H1 (cell line): Measurements from ENCODE around the gene ALOX5. TPM values are rescaled to one million over a fixed set of nuclear protein-coding genes. Genes with fewer than 3 reads are reported as not detected.

ENCODE experiments used
- polyA plus RNA-seq, 7 experiments: library from polyadenylated mRNA; depleted of rRNA in 3 of 7; stranded (reverse) in 5 of 7; unstranded in 2 of 7; fragments of >200 nt in 5 of 7; fragments of 200-250 nt in 2 of 7; gene quantifications; 1 replicate in 5 of 7; 2 replicates in 1 of 7; 4 replicates in 1 of 7; pipeline versions ENCODE4 v1.2.1 to v1.2.3, GENCODE V29; 2011 to 2013; ENCODE audit warnings: missing spikeins in 2 of 7, mixed read lengths in 2 of 7
- total RNA-seq: library from RNA; stranded (reverse); fragmentation: NEBNext Ultra II Directional; extraction: Animal tissue kit (Norgen Biotek cat#: 25700); gene quantifications from 2 replicates; pipeline ENCODE4 v1.2.1, GENCODE V29; 2021

ALOX5 gene
- total and polyA plus RNA-seq, 2 of the 8 experiments (the other 6 are each of a cell fraction or from before 2014, with no cell fraction given): 1.6 to 3.8 TPM

Other genes with a start within 250 kb of the ALOX5 start
- not detected in 2 replicates for gene OR13A1, start 58.6 kb upstream of the ALOX5 start, total RNA-seq
- gene OR13A1, start 58.6 kb upstream of the ALOX5 start, polyA plus RNA-seq (2011; rRNA removed): 0.35 and 0.53 TPM in 2 replicates